Testis (tissue), 2 donors: ENCODE results near the gene TMEM91.

Experiments
- CTCF ChIP-seq, 3 experiments: fragments of 450-650 bp in 2 of 3; fragments of 200-600 bp in 1 of 3; sonication (generic) in 1 of 3; IDR thresholded peaks; one replicate each; pipeline ENCODE4 v1.5.1; 2016 to 2019; ENCODE audit warnings: antibody characterized with exemption in 3 of 3, mild to moderate bottlenecking in 2 of 3, moderate library complexity in 1 of 3
- POLR2A ChIP-seq: fragments of 450-650 bp; IDR thresholded peaks from one replicate; pipeline ENCODE4 v1.6.1; 2017; ENCODE audit warnings: antibody characterized with exemption, mild to moderate bottlenecking, moderate library complexity

- TF ChIP-seq CTCF (IDR thresholded peaks at IDR 0.05), result no peak
- no peak for TF ChIP-seq POLR2A
Measured at GRCh38 chr19:41339936-41340335, 36.4 kb upstream of the TMEM91 start.
